GM19438 (cell line): ENCODE measurements around the gene FANCI.
"Not testable (repeated sequence)": the region's sequence is repeated elsewhere in the genome, so short reads cannot be mapped to it uniquely, and the experiment has no call there.

Source experiments
- ATAC-seq: cut with Tn5 transposase; IDR thresholded peaks from one replicate; pipeline ENCODE4 v1.9.1; 2021; ENCODE audit warnings: low read depth; ENCODE audit not compliant: unreplicated experiment

FANCI gene

GRCh38 chr15:89221543-89221942, 22.2 kb upstream of the FANCI start, which contains the start of gene RLBP1:
RLBP1 (minus strand) TSS chr15:89221579; CDS start chr15:89218975, 2,604 bp downstream.
- ATAC-seq = no peak

- no peak for ATAC-seq
Observed at GRCh38 chr15:89225588-89225987, 18.2 kb upstream of the FANCI start.

GRCh38 chr15:89226359-89227221, 17.2 kb upstream of the FANCI start:
- no peak for ATAC-seq

- no peak for ATAC-seq
Observed at GRCh38 chr15:89227425-89227824, 16.4 kb upstream of the FANCI start.

- ATAC-seq = no peak
Observed at GRCh38 chr15:89230277-89230676, 13.5 kb upstream of the FANCI start.

- no peak for ATAC-seq
Observed at GRCh38 chr15:89231832-89232231, 11.9 kb upstream of the FANCI start.

- ATAC-seq = not testable (repeated sequence)
Observed at GRCh38 chr15:89239883-89240810, 3.6 kb upstream of the FANCI start.

- no peak for ATAC-seq
Observed at GRCh38 chr15:89243046-89243690, 611 bp upstream of the FANCI start.

- peak; percentile 38 for ATAC-seq
Observed at GRCh38 chr15:89244574-89244903, 760 bp downstream of the FANCI start.

GRCh38 chr15:89247446-89247845, 3.7 kb downstream of the FANCI start:
- ATAC-seq = no peak

- no peak for ATAC-seq
Observed at GRCh38 chr15:89248584-89248983, 4.8 kb downstream of the FANCI start.

- not testable (repeated sequence) for ATAC-seq
Observed at GRCh38 chr15:89250142-89250541, 6.4 kb downstream of the FANCI start.

- ATAC-seq = not testable (repeated sequence)
Observed at GRCh38 chr15:89277281-89277680, 33.5 kb downstream of the FANCI start.

- ATAC-seq = no peak
Observed at GRCh38 chr15:89278307-89278706, 34.5 kb downstream of the FANCI start.

GRCh38 chr15:89282631-89283030, 38.9 kb downstream of the FANCI start:
- no peak for ATAC-seq

- no peak for ATAC-seq
Observed at GRCh38 chr15:89283201-89283600, 39.4 kb downstream of the FANCI start.

GRCh38 chr15:89291934-89292438, 48.2 kb downstream of the FANCI start:
- no peak for ATAC-seq

GRCh38 chr15:89293012-89293411, 49.2 kb downstream of the FANCI start:
- no peak for ATAC-seq

GRCh38 chr15:89299896-89300295, 56.1 kb downstream of the FANCI start:
- no peak for ATAC-seq

GRCh38 chr15:89301304-89302089, 57.7 kb downstream of the FANCI start:
- no peak for ATAC-seq
